GM12864 (cell line): ENCODE measurements around the gene GHSR.
"Not testable (repeated sequence)": the region's sequence is repeated elsewhere in the genome, so short reads cannot be mapped to it uniquely, and the experiment has no call there.

Source experiments
- DNase-seq: peaks from one replicate; pipeline ENCODE4 v3.0.0-alpha.2; 2011; ENCODE audit warnings: low read depth
- H3K4me3 ChIP-seq: 2 replicates; pipeline ENCODE4 v1.5.1; 2011; ENCODE audit warnings: mild to moderate bottlenecking, low read depth, low read length, control low read depth
- TF ChIP-seq, protein P1 (sequence below): IDR thresholded peaks from 2 replicates; pipeline ENCODE4 v1.5.1; 2011; ENCODE audit warnings: low read depth, mild to moderate bottlenecking, moderate library complexity, low read length, control low read depth, inconsistent platforms; ENCODE audit errors: missing control alignments

The GHSR gene

DNA sequence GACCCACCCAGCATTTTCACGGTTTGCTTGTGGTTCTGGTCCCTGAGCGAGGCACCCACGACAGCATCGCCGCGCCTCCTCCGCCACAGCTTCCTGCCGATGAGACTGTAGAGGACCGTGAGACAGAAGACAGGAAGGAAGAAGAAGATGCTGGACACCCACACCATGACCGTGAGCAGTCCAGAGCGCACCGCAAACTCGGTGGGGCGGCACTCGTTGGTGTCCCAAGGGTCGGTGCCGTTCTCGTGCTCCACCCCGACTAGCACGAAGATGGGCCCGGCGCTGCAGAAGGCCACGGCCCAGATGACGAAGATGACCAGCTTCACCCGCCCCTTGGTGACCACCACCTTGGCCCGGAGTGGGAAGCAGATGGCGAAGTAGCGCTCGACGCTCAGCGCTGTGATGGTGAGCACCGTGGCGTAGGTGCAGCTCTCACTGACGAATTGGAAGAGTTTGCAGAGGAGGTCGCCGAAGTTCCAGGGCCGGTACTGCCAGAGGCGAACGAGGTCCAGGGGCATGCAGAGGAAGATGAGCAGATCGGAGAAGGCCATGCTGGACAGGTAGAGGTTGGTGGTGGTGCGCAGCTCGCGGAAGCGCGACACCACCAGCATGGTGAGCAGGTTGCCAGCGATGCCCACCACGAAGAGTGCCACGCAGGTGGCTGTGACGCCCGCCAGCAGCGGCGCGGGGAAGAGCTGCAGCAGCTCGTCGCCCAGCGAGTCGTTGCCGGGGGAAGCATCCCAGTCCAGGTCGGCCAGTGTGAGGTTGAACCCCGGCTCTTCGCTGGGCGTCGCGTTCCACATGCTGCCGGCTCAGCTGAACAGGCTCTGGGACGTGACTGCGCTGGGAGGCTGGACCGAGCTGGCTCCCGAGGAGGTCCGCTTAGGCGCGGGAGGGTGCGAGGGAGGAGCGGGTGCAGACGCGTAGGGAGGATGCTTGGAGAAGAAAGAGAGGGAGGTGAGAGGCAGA, at the start of gene GHSR:
Gene GHSR (minus strand): TSS at position 846 of the 969 bp plus-strand sequence. CDS start 43 bp downstream, at position 803.
- TF ChIP-seq, protein P1, sequence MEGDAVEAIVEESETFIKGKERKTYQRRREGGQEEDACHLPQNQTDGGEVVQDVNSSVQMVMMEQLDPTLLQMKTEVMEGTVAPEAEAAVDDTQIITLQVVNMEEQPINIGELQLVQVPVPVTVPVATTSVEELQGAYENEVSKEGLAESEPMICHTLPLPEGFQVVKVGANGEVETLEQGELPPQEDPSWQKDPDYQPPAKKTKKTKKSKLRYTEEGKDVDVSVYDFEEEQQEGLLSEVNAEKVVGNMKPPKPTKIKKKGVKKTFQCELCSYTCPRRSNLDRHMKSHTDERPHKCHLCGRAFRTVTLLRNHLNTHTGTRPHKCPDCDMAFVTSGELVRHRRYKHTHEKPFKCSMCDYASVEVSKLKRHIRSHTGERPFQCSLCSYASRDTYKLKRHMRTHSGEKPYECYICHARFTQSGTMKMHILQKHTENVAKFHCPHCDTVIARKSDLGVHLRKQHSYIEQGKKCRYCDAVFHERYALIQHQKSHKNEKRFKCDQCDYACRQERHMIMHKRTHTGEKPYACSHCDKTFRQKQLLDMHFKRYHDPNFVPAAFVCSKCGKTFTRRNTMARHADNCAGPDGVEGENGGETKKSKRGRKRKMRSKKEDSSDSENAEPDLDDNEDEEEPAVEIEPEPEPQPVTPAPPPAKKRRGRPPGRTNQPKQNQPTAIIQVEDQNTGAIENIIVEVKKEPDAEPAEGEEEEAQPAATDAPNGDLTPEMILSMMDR = no peak
- no peak for DNase-seq
- no peak within 1 kb of the TSS for H3K4me3 ChIP-seq

- H3K4me3 ChIP-seq = not testable (repeated sequence)
- DNase-seq = peak; percentile 50
- TF ChIP-seq, protein P1 = peak; percentile 65
Measured at GRCh38 chr3:172490198-172490669, 42.0 kb upstream of the GHSR start.

DNA sequence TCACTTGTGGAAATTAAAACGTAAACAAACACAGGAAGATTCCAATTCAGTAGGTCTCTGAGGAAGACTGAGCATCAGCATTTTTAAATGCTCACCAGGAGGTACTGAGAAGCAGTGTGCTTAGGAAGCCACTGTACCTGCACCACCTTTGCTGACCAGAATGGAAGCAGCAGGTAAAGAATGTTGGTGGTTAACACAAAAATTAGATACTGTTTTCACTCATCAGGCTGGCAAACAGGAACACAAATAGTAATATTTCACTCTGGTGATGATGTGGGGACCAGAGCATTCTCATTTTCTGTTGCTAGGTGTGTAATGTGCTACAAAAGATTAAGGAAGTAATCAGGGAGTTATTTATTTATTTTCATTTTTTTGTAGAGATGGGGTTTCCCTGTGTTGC, 29.9 kb upstream of the GHSR start:
- no peak overlapping the region for H3K4me3 ChIP-seq
- TF ChIP-seq, protein P1 = no peak

DNA sequence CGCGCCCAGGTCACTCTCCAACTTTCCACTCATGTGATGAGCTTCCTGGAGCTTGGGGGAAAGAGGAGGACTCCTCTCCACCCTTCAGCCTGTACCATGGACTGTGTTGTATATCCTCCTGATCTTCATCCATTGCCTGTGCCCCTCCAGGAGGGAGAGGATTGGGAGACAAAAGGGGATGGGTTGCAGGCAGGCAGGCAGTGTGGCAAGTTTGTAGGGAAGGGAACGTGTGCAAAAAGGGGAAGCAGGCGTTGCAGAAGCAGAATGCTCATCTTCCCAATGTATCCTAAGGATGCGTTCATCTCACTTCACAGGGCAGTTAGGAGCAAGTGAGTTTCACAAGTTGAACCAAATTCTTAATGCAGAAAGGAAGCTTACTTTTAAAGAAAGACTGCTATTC, 28.1 kb upstream of the GHSR start:
- no peak overlapping the region for H3K4me3 ChIP-seq
- no peak for DNase-seq
- TF ChIP-seq, protein P1 = no peak

More for the DNA sequence above, 29.9 kb upstream of the GHSR start:
- DNase-seq = no peak

- no peak overlapping the region for H3K4me3 ChIP-seq
- no peak for DNase-seq
- TF ChIP-seq, protein P1 = no peak
Measured at GRCh38 chr3:172475703-172476102, 27.4 kb upstream of the GHSR start.

GRCh38 chr3:172471903-172472302, 23.6 kb upstream of the GHSR start:
- TF ChIP-seq, protein P1 = no peak
- DNase-seq = no peak
- H3K4me3 ChIP-seq = no peak overlapping the region
